Adrenal gland (tissue), 5 donors: ENCODE results near the gene SRGAP3.
A peak's percentile ranks its signal among the peaks of the same experiment; 100 is the strongest.

Experiments
- POLR2A ChIP-seq, 2 donors: fragments of 450-650 bp; IDR thresholded peaks; one replicate each; pipeline ENCODE4 v1.6.1; 2017; ENCODE audit warnings: antibody characterized with exemption in 2 of 2, mild to moderate bottlenecking in 2 of 2, moderate library complexity in 1 of 2
- TF ChIP-seq, protein P1 (sequence below), 6 experiments: fragments of 450-650 bp in 4 of 6; fragments of 200-600 bp in 2 of 6; sonication (generic) in 1 of 6; IDR thresholded peaks; 1 replicate in 5 of 6; 2 replicates in 1 of 6; pipeline versions ENCODE4 v1.5.1 to v1.8.0; 2016 to 2021; ENCODE audit warnings: antibody characterized with exemption in 6 of 6, mild to moderate bottlenecking in 2 of 6, moderate library complexity in 1 of 6
- donor health status: DM: no; HTN: no; CAD: no.

DNA sequence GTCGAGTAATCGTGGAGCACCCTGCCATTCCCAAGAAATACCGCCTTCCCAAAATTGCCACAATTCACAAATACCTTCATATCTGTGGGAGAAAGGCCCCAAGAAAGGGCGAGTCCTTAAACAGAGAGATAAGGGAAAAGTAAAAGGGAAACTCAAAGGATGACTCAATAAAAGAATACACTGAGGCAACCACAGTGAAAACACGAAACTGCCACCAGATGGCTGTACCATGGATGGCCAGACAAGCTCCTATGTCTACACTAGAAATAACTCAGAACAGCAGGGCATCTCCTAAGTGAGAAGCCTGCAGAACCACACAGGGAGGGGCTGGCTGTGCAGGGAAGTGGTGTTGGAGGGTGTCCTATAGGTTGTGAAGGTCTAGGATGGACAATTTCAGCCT lies 25.0 kb downstream of the SRGAP3 start:
- TF ChIP-seq, protein P1, sequence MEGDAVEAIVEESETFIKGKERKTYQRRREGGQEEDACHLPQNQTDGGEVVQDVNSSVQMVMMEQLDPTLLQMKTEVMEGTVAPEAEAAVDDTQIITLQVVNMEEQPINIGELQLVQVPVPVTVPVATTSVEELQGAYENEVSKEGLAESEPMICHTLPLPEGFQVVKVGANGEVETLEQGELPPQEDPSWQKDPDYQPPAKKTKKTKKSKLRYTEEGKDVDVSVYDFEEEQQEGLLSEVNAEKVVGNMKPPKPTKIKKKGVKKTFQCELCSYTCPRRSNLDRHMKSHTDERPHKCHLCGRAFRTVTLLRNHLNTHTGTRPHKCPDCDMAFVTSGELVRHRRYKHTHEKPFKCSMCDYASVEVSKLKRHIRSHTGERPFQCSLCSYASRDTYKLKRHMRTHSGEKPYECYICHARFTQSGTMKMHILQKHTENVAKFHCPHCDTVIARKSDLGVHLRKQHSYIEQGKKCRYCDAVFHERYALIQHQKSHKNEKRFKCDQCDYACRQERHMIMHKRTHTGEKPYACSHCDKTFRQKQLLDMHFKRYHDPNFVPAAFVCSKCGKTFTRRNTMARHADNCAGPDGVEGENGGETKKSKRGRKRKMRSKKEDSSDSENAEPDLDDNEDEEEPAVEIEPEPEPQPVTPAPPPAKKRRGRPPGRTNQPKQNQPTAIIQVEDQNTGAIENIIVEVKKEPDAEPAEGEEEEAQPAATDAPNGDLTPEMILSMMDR (IDR thresholded peaks at IDR 0.05): peak in 2 of 6 experiments; percentile 14 to 18
- TF ChIP-seq POLR2A (IDR thresholded peaks at IDR 0.05): no peak
